GM19324 (cell line): ENCODE data around the gene CRYM.
A peak's percentile ranks its signal among the peaks of the same experiment; 100 is the strongest.
"Not testable (repeated sequence)": the region's sequence is repeated elsewhere in the genome, so short reads cannot be mapped to it uniquely, and the experiment has no call there.

Experiments used
- ATAC-seq: cut with Tn5 transposase; IDR thresholded peaks from one replicate; pipeline ENCODE4 v1.9.1; 2021; ENCODE audit warnings: mild to moderate bottlenecking, moderate library complexity; ENCODE audit not compliant: unreplicated experiment, low FRiP score

The CRYM gene

GRCh38 chr16:21281698-21282389 lies 3.8 kb upstream of the CRYM start:
- no peak for ATAC-seq

- no peak for ATAC-seq
Measured at GRCh38 chr16:21279501-21279900, 1.4 kb upstream of the CRYM start.

- no peak for ATAC-seq
Measured at GRCh38 chr16:21277045-21277926, 804 bp downstream of the CRYM start.

- no peak for ATAC-seq
Measured at GRCh38 chr16:21276090-21276489, 2.0 kb downstream of the CRYM start.

GRCh38 chr16:21275529-21275928 lies 2.6 kb downstream of the CRYM start:
- no peak for ATAC-seq

- ATAC-seq, result no peak
Measured at GRCh38 chr16:21274172-21274726, 3.8 kb downstream of the CRYM start.

GRCh38 chr16:21272763-21273162 lies 5.3 kb downstream of the CRYM start:
- ATAC-seq, result not testable (repeated sequence)

GRCh38 chr16:21272253-21272652 lies 5.8 kb downstream of the CRYM start:
- ATAC-seq, result no peak

GRCh38 chr16:21268236-21268635 lies 9.9 kb downstream of the CRYM start:
- no peak for ATAC-seq

GRCh38 chr16:21267298-21267697 lies 10.8 kb downstream of the CRYM start:
- ATAC-seq, result no peak

- no peak for ATAC-seq
Measured at GRCh38 chr16:21265104-21265837, 12.8 kb downstream of the CRYM start.

GRCh38 chr16:21264571-21265036 lies 13.5 kb downstream of the CRYM start:
- ATAC-seq, result no peak

GRCh38 chr16:21263640-21264570 lies 14.2 kb downstream of the CRYM start:
- ATAC-seq, result peak; percentile 73

- ATAC-seq, result no peak
Measured at GRCh38 chr16:21262779-21263639, 15.1 kb downstream of the CRYM start.

GRCh38 chr16:21260870-21261791 lies 17.0 kb downstream of the CRYM start:
- no peak for ATAC-seq

GRCh38 chr16:21257284-21257683 lies 20.8 kb downstream of the CRYM start:
- no peak for ATAC-seq

GRCh38 chr16:21256636-21257035 lies 21.5 kb downstream of the CRYM start:
- no peak for ATAC-seq

- ATAC-seq, result no peak
Measured at GRCh38 chr16:21253470-21253869, 24.6 kb downstream of the CRYM start.
